Psoas muscle (tissue), 8 donors: ENCODE results near the gene CCNY. TPM values are rescaled to one million over a fixed set of nuclear protein-coding genes. Genes with fewer than 3 reads are reported as not detected.

ENCODE experiments used
- ATAC-seq, 4 donors: fragments of 200-7000 bp; cut with Tn5 transposase; one replicate each; pipeline ENCODE4 v1.9.1; 2020; ENCODE audit warnings: moderate library complexity in 3 of 4, mild to moderate bottlenecking in 2 of 4
- DNase-seq, 2 donors: peaks; one replicate each; pipeline ENCODE4 v3.0.0-alpha.2; 2020
- H3K27ac ChIP-seq: fragments of 200-600 bp; one replicate; pipeline ENCODE4 v1.8.0; 2022
- H3K27me3 ChIP-seq, 3 donors: fragments of 200-600 bp in 1 of 3; one replicate each; pipeline versions ENCODE4 v1.6.1 to v1.8.0; 2013 to 2022; ENCODE audit warnings: low read length in 2 of 3, mild to moderate bottlenecking in 2 of 3, moderate library complexity in 1 of 3; ENCODE audit not compliant: insufficient read depth in 3 of 3
- H3K36me3 ChIP-seq, 2 donors: fragments of 200-600 bp in 1 of 2; one replicate each; pipeline versions ENCODE4 v1.6.1 to v1.8.0; 2013 to 2022; ENCODE audit warnings: low read depth in 1 of 2, mild to moderate bottlenecking in 1 of 2, moderate library complexity in 1 of 2; ENCODE audit not compliant: insufficient read depth in 1 of 2
- H3K4me1 ChIP-seq: fragments of 200-600 bp; one replicate; pipeline ENCODE4 v1.8.0; 2022
- H3K4me3 ChIP-seq: fragments of 200-600 bp; one replicate; pipeline ENCODE4 v1.8.0; 2022; ENCODE audit warnings: mild to moderate bottlenecking
- H3K9me3 ChIP-seq: fragments of 200-600 bp; one replicate; pipeline ENCODE4 v1.8.0; 2022
- CTCF ChIP-seq: fragments of 200-600 bp; IDR thresholded peaks from one replicate; pipeline ENCODE4 v1.8.0; 2022; ENCODE audit warnings: antibody characterized with exemption
- whole genome bisulfite sequencing, 3 donors: extraction: QIAGEN DNeasy Blood & Tissue Kit; methylation state at CpG; one replicate each; pipeline versions ENCODE4 v1.1.6 to v1.1.7; 2013; 5-methylcytosine and 5-hydroxymethylcytosine counted together
- intact Hi-C, 2 donors: fragments of 100-400 bp; cut with DNase I; formaldehyde crosslinking; loops; one replicate each; pipeline versions ENCODE4 v1.11.0 to v1.14.2; 2022
- polyA plus RNA-seq, 3 donors: library from polyadenylated mRNA; stranded (reverse); fragments of 200-250 nt; gene quantifications; one replicate each; pipeline ENCODE4 v1.2.3, GENCODE V29; 2013
- total RNA-seq, 4 donors: library from RNA; stranded (reverse); fragmentation: NEBNext Ultra II Directional in 2 of 4; extraction: Animal tissue kit (Norgen Biotek cat#: 25700) in 2 of 4; gene quantifications; one replicate each; pipeline versions ENCODE4 v1.2.1 to v1.2.4, GENCODE V29; 2021 to 2023
- donor health status: healthy with polysubstance abuse.
- donor health status: DM: no; HTN: no; CAD: no; lungs with moderate emphysema.
- donor health status: Bipolar disorder and iron deficiency.
- donor health status: healthy.
- donor health status: DM: yes; HTN: yes; CAD: no.
- donor health status: DM: no; HTN: no; CAD: no.
- donor health status: DM: no; HTN: no; CAD: no.
- donor health status: DM: yes; HTN: yes; CAD: no.

The CCNY gene
- total and polyA plus RNA-seq, 7 donors, result 21.2 to 55.8 (median 47.0) TPM

DNA sequence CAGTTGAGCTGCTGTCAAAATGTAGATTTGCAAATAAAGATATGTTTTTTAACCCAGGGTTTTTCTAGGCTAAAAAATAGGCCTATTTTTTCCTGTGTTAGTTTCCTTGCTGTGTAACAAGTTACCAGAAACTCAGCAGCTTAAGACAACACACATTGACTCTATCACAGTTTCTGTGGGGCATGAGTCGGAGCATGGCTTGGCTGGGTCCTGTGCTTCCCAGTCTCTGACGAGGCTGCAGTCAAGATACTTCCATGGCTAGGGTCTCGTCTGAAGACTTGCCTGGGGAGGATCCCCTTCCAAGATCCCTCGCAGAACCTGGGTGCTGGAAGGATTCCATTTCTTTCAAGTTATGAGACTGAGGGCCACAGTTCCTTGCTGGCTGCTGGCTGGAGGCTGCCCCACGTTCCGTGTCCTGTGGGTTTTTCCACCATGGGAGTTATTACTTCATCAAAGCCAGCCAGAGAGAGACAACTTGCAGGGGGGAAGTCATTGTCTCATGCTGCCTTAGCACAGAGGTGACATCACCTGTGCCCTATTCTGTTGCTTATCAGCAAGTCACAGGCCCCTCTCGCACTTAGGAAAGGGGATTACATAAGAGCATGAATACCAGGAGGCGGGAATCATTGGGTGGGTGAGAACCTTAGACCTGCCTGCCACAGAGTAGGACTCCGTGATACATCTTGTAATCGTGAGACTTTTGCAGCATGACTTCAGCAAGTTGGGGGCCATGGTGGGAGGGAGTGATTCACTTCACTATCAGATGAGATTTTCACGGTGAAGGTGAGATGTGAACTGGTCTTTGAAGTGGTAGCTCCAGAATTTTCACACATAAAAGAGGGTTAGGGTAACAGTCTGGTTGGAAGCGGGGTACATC lies 77.9 kb downstream of the CCNY start:
- 78 to 83% (median 80%) methylated on average over 12 of the region's 12 CpGs for WGBS, 3 donors
- ATAC-seq (no peak), DNase-seq (no peak)
- Histone ChIP-seq H3K4me1 (peaks cover 63% of the 10 kb centered on the region), H3K4me3 (no peak overlapping the region), H3K27ac (peak overlapping the region; percentile 10), H3K36me3 (no peaks in the 10 kb centered on the region), H3K9me3 (no peaks in the 10 kb centered on the region), H3K27me3 (no peaks in the 10 kb centered on the region)
- no peak for TF ChIP-seq CTCF
- intact Hi-C loops, result loop anchor here in 1 of 2 donors (5.0 kb wide), 2 partner anchors 57 to 77 kb away; partner anchors contain the start of gene CCNY

DNA sequence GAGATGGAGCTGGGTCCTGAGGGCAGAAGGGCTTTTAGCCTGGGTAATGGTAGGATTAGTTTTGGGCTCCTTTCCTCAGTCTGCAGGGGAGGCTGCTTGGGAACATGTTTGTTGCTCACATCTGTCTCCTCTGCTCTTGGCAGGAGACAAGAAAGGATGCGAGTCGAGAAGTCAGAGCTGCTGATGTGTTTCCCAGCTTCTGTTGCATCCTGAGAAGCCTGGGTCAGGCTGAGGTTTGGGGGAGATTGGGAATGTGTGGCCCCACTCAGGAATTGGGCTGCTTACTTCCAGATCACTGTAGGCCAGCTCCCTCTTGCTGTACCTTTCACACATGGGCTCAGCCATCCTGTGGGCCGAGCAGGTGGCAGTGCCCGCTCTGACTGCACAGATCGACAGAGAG lies 79.2 kb downstream of the CCNY start:
- H3K27me3 ChIP-seq, result no peaks in the 10 kb centered on the region
- intact Hi-C loops, result loop anchor here in 1 of 2 donors (5.0 kb wide), 1 partner anchor 37 kb away; no protein-coding TSS in a partner anchor
- peaks cover 64% of the 10 kb centered on the region for H3K4me1 ChIP-seq
- no peaks in the 10 kb centered on the region for H3K36me3 ChIP-seq
- DNase-seq (no peak), ATAC-seq (no peak)
- peak overlapping the region; percentile 1 for H3K27ac ChIP-seq
- WGBS, 3 donors, result 53 to 69% (median 57%) methylated on average over 5 of the region's 5 CpGs
- TF ChIP-seq CTCF, result no peak
- no peaks in the 10 kb centered on the region for H3K9me3 ChIP-seq
- no peak overlapping the region for H3K4me3 ChIP-seq

- WGBS, 3 donors, result 46 to 51% (median 50%) methylated on average over 8 of the region's 8 CpGs
- H3K9me3 ChIP-seq, result no peaks in the 10 kb centered on the region
- H3K36me3 ChIP-seq, result no peaks in the 10 kb centered on the region
- H3K27ac ChIP-seq, result peak overlapping the region; percentile 7
- ATAC-seq (no peak), DNase-seq (no peak)
- no peak overlapping the region for H3K4me3 ChIP-seq
- intact Hi-C loops, result loop anchor here in 1 of 2 donors (5.0 kb wide), 1 partner anchor 36 kb away; no protein-coding TSS in a partner anchor
- no peaks in the 10 kb centered on the region for H3K27me3 ChIP-seq
- peaks cover 72% of the 10 kb centered on the region for H3K4me1 ChIP-seq
- TF ChIP-seq CTCF, result no peak
These were observed 80.5 kb downstream of the CCNY start for GRCh38 chr10:35416619-35417312.

GRCh38 chr10:35417313-35417625 lies 81.0 kb downstream of the CCNY start:
- Histone ChIP-seq H3K9me3 (no peaks in the 10 kb centered on the region), H3K4me3 (no peak overlapping the region), H3K4me1 (peaks cover 72% of the 10 kb centered on the region), H3K36me3 (no peaks in the 10 kb centered on the region), H3K27ac (peak overlapping the region; percentile 7), H3K27me3 (no peaks in the 10 kb centered on the region)
- DNase-seq, result no peak
- no peak for TF ChIP-seq CTCF
- 69 to 73% (median 71%) methylated on average over 1 of the region's 1 CpG for WGBS, 3 donors
- ATAC-seq, result no peak
- intact Hi-C loops, result loop anchor here in 1 of 2 donors (5.0 kb wide), 1 partner anchor 35 kb away; no protein-coding TSS in a partner anchor
